GM10266 (cell line): Measurements from ENCODE around the gene ARMC7.
"Not testable (repeated sequence)": the region's sequence is repeated elsewhere in the genome, so short reads cannot be mapped to it uniquely, and the experiment has no call there.

Experiments used
- DNase-seq: peaks from one replicate; pipeline ENCODE4 v3.0.0; 2012; ENCODE audit errors: extremely low spot score
- CTCF ChIP-seq: IDR thresholded peaks from 2 replicates; pipeline ENCODE4 v1.5.1; 2012; ENCODE audit warnings: mild to moderate bottlenecking, low read depth; ENCODE audit not compliant: control insufficient read depth, insufficient read depth; ENCODE audit errors: missing control alignments

The ARMC7 gene

GRCh38 chr17:75115555-75115954, 5.8 kb downstream of the ARMC7 start:
- no peak for DNase-seq
- no peak for TF ChIP-seq CTCF

- DNase-seq, result no peak
- TF ChIP-seq CTCF, result no peak
These were observed 7.0 kb downstream of the ARMC7 start for GRCh38 chr17:75116737-75117136.

GRCh38 chr17:75118307-75118706, 8.5 kb downstream of the ARMC7 start:
- TF ChIP-seq CTCF, result no peak
- DNase-seq, result no peak

- TF ChIP-seq CTCF, result no peak
- DNase-seq, result no peak
These were observed 14.5 kb downstream of the ARMC7 start for GRCh38 chr17:75124041-75124818.

GRCh38 chr17:75124819-75125162, 15.0 kb downstream of the ARMC7 start:
- no peak for DNase-seq
- no peak for TF ChIP-seq CTCF

- DNase-seq, result no peak
- TF ChIP-seq CTCF, result no peak
These were observed 16.2 kb downstream of the ARMC7 start for GRCh38 chr17:75125984-75126383.

- DNase-seq, result no peak
- TF ChIP-seq CTCF, result no peak
These were observed 17.2 kb downstream of the ARMC7 start for GRCh38 chr17:75126954-75127353.

GRCh38 chr17:75127936-75128335, 18.2 kb downstream of the ARMC7 start:
- not testable (repeated sequence) for DNase-seq
